ENCODE measurements around the gene SMAD6.

SMAD6 gene

GRCh38 chr15:66700412-66700801, 1.6 kb upstream of the SMAD6 start:
- DNase-seq (ENCODE audit: extremely low spot score, insufficient read length, low read depth) (no peak), FAIRE-seq (no peak)

GRCh38 chr15:66700802-66701421, 1.1 kb upstream of the SMAD6 start:
- FAIRE-seq, result peak; percentile 69

GRCh38 chr15:66701422-66702034, 508 bp upstream of the SMAD6 start:
- DNase-seq (ENCODE audit: extremely low spot score, insufficient read length, low read depth) (no peak), FAIRE-seq (no peak)

More at GRCh38 chr15:66700802-66701421, 1.1 kb upstream of the SMAD6 start:
- DNase-seq (ENCODE audit: extremely low spot score, insufficient read length, low read depth), result peak; percentile 87

GRCh38 chr15:66702787-66703539, 927 bp downstream of the SMAD6 start:
- DNase-seq (ENCODE audit: extremely low spot score, insufficient read length, low read depth), result no peak
- no peak for FAIRE-seq

- DNase-seq (ENCODE audit: extremely low spot score, insufficient read length, low read depth) (no peak), FAIRE-seq (no peak)
These were observed 1.5 kb downstream of the SMAD6 start for GRCh38 chr15:66703540-66703941.

- DNase-seq (ENCODE audit: extremely low spot score, insufficient read length, low read depth) (no peak), FAIRE-seq (no peak)
These were observed 2.2 kb downstream of the SMAD6 start for GRCh38 chr15:66704019-66704802.

GRCh38 chr15:66704803-66705153, 2.7 kb downstream of the SMAD6 start:
- DNase-seq (ENCODE audit: extremely low spot score, insufficient read length, low read depth), result no peak
- no peak for FAIRE-seq

- FAIRE-seq (no peak), DNase-seq (ENCODE audit: extremely low spot score, insufficient read length, low read depth) (no peak)
These were observed 3.5 kb downstream of the SMAD6 start for GRCh38 chr15:66705277-66706146.

GRCh38 chr15:66706225-66706732, 4.2 kb downstream of the SMAD6 start:
- no peak for DNase-seq (ENCODE audit: extremely low spot score, insufficient read length, low read depth)
- FAIRE-seq, result no peak

- no peak for FAIRE-seq
These were observed 4.8 kb downstream of the SMAD6 start for GRCh38 chr15:66706840-66707239.

GRCh38 chr15:66707310-66708082, 5.5 kb downstream of the SMAD6 start:
- FAIRE-seq, result no peak
- DNase-seq (ENCODE audit: extremely low spot score, insufficient read length, low read depth), result no peak

More at GRCh38 chr15:66706840-66707239, 4.8 kb downstream of the SMAD6 start:
- no peak for DNase-seq (ENCODE audit: extremely low spot score, insufficient read length, low read depth)

GRCh38 chr15:66708389-66708788, 6.4 kb downstream of the SMAD6 start:
- FAIRE-seq (no peak), DNase-seq (ENCODE audit: extremely low spot score, insufficient read length, low read depth) (no peak)

GRCh38 chr15:66709884-66710283, 7.8 kb downstream of the SMAD6 start:
- FAIRE-seq (no peak), DNase-seq (ENCODE audit: extremely low spot score, insufficient read length, low read depth) (no peak)

- DNase-seq (ENCODE audit: extremely low spot score, insufficient read length, low read depth) (no peak), FAIRE-seq (no peak)
These were observed 9.2 kb downstream of the SMAD6 start for GRCh38 chr15:66711260-66711659.

- FAIRE-seq (peak; percentile 24), DNase-seq (ENCODE audit: extremely low spot score, insufficient read length, low read depth) (no peak)
These were observed 9.8 kb downstream of the SMAD6 start for GRCh38 chr15:66711862-66712261.

GRCh38 chr15:66713843-66714508, 11.9 kb downstream of the SMAD6 start:
- DNase-seq (ENCODE audit: extremely low spot score, insufficient read length, low read depth), result peak; percentile 54
- FAIRE-seq, result peak; percentile 90

- DNase-seq (ENCODE audit: extremely low spot score, insufficient read length, low read depth) (no peak), FAIRE-seq (no peak)
These were observed 12.5 kb downstream of the SMAD6 start for GRCh38 chr15:66714543-66714981.

- FAIRE-seq (no peak), DNase-seq (ENCODE audit: extremely low spot score, insufficient read length, low read depth) (no peak)
These were observed 13.2 kb downstream of the SMAD6 start for GRCh38 chr15:66715181-66715624.
